ENCODE data around the gene OR4K2.
"Not testable (repeated sequence)": the region's sequence is repeated elsewhere in the genome, so short reads cannot be mapped to it uniquely, and the experiment has no call there.

OR4K2 gene

DNA sequence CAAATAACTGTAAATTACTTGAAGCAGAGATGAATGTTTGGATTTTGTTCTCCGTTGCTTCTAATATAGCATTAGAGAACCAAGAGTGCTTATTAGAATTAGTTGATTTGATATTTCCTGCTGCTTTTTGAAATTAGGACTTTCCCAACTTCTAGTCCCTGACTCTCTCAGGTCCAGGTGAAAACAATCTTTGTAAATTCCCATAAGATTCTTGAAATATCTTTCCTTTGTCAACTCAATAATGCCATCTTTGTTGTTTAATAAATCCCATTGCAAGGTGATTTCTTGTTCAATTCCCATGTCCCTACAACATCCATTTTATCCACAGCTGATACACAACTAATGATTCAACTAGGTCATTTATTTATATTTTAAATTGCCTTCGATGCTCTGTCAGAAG lies at the start of gene OR4K2:
TSS of gene OR4K2 (plus strand) at position 301 of the 400 bp plus-strand sequence. CDS start 1,126 bp downstream, outside the sequence.
- Mint-ChIP-seq H3K27me3 (ENCODE audit: low read depth) (no peaks in the 10 kb centered on the region), H3K27ac (no peak within 1 kb of the TSS), H3K4me1 (ENCODE audit: low read depth) (no peaks in the 10 kb centered on the region), H3K36me3 (ENCODE audit: low read depth) (no peaks in the 10 kb centered on the region), H3K4me3 (no peak within 1 kb of the TSS), H3K9me3 (no peaks in the 10 kb centered on the region)

GRCh38 chr14:19827626-19828244 lies 47.2 kb upstream of the OR4K2 start:
- not testable (repeated sequence) for H3K27ac Mint-ChIP-seq; H3K4me3 Mint-ChIP-seq; H3K27me3 Mint-ChIP-seq (ENCODE audit: low read depth); H3K4me1 Mint-ChIP-seq (ENCODE audit: low read depth); H3K36me3 Mint-ChIP-seq (ENCODE audit: low read depth); H3K9me3 Mint-ChIP-seq

GRCh38 chr14:19828314-19828713 lies 46.6 kb upstream of the OR4K2 start:
- Mint-ChIP-seq H3K36me3 (ENCODE audit: low read depth) (no peaks in the 10 kb centered on the region), H3K4me1 (ENCODE audit: low read depth) (no peaks in the 10 kb centered on the region), H3K27ac (no peak overlapping the region), H3K4me3 (no peak overlapping the region), H3K27me3 (ENCODE audit: low read depth) (no peaks in the 10 kb centered on the region), H3K9me3 (peaks cover 4% of the 10 kb centered on the region)

DNA sequence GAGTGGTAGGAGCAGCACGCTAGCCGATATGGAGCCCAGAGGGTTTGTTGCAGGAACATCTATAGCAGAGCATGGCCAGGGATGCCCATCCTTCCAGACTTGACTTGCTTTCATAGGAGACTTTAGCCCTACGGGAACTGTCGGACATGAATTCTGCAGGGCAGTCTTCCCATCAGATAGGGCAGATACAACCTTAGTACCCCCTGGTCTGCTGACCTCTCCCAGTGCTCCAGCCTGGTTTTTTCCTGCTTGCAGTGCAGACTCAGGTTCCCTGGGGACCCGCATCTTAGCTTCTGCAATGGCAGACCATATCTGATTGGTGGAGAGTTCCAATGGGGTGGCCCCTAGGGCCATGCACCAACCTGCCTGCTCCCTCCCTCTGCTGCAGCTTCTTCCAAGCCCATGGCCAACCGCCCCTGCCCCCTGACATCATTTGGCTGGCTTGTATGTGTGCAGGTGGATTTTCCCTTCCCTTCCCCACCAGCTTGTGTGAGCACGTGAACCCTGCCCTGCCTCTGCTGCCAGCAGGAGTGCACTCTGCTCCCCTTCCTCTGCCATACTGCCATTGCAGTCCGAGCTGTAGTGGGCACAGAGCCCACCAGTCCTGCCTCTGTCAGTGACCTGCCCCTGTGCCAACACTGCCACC lies 40.6 kb upstream of the OR4K2 start:
- H3K27me3 Mint-ChIP-seq (ENCODE audit: low read depth); H3K4me1 Mint-ChIP-seq (ENCODE audit: low read depth); H3K27ac Mint-ChIP-seq; H3K9me3 Mint-ChIP-seq; H3K36me3 Mint-ChIP-seq (ENCODE audit: low read depth); H3K4me3 Mint-ChIP-seq: not testable (repeated sequence)

DNA sequence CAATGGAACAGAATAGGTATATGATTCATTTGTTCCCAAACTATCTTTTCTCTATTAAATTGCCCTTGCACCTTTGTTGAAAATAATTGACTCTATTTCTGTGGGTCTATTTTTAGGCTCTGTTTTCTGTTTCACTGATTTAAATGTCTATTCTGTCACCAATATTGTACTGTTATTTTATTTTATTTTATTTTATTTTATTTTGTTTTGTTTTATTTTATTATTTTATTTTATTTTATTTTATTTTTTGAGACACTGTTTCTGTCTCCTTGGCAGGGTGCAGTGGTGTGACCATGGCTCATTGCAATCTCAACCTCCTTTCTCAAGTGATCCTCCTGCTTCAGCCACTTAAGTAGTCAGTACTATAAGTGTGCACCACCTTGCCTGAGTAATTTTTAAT lies 36.5 kb upstream of the OR4K2 start:
- Mint-ChIP-seq H3K27ac (no peak overlapping the region), H3K4me3 (no peak overlapping the region), H3K4me1 (ENCODE audit: low read depth) (no peaks in the 10 kb centered on the region), H3K9me3 (peaks cover 4% of the 10 kb centered on the region), H3K27me3 (ENCODE audit: low read depth) (no peaks in the 10 kb centered on the region), H3K36me3 (ENCODE audit: low read depth) (no peaks in the 10 kb centered on the region)

- Mint-ChIP-seq H3K4me1 (ENCODE audit: low read depth) (no peaks in the 10 kb centered on the region), H3K9me3 (peaks cover 3% of the 10 kb centered on the region), H3K27ac (no peak overlapping the region), H3K4me3 (no peak overlapping the region), H3K36me3 (ENCODE audit: low read depth) (no peaks in the 10 kb centered on the region), H3K27me3 (ENCODE audit: low read depth) (no peaks in the 10 kb centered on the region)
These were observed 23.6 kb upstream of the OR4K2 start for GRCh38 chr14:19851365-19851764.

DNA sequence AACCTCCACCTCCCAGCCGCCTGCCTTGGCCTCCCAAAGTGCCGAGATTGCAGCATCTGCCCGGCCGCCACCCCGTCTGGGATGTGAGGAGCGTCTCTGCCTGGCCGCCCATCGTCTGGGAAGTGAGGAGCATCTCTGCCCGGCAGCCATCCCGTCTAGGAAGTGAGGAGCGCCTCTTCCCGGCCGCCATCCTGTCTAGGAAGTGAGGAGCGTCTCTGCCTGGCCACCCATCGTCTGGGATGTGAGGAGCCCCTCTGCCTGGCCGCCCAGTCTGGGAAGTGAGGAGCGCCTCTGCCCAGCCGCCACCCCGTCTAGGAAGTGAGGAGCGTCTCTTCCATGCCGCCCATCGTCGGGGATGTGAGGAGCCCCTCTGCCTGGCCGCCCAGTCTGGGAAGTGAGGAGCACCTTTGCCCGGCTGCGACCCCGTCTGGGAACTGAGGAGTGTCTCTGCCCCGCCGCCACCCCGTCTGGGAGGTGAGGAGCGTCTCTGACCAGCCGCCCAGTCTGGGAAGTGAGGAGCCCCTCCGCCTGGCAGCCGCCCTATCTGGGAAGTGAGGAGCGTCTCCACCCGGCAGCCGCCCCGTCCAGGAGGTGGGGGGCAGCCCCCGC lies 8.8 kb upstream of the OR4K2 start:
- H3K27me3 Mint-ChIP-seq (ENCODE audit: low read depth); H3K36me3 Mint-ChIP-seq (ENCODE audit: low read depth); H3K4me1 Mint-ChIP-seq (ENCODE audit: low read depth); H3K27ac Mint-ChIP-seq; H3K9me3 Mint-ChIP-seq; H3K4me3 Mint-ChIP-seq: not testable (repeated sequence)

DNA sequence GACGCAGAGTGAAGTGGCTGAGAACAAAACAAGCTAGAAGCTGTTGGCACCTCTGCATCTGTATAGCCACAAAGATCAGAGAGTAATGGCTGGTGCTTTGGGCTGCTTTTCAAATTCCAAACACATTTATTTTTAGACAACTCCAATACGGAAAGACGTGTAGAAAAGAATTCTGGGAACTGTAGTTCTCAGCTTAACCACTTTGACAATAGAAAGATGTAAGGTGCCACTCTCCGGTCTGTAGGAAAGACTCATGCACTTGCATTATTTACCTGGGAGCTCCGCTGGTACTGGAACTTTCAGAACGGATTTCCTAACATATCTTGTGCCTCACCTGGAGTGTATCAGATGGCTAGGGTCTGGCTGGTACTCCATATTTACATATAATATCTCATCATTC lies 1.8 kb upstream of the OR4K2 start:
- Mint-ChIP-seq H3K27ac (no peak overlapping the region), H3K4me3 (no peak overlapping the region), H3K36me3 (ENCODE audit: low read depth) (no peaks in the 10 kb centered on the region), H3K9me3 (no peaks in the 10 kb centered on the region), H3K27me3 (ENCODE audit: low read depth) (no peaks in the 10 kb centered on the region), H3K4me1 (ENCODE audit: low read depth) (no peaks in the 10 kb centered on the region)

DNA sequence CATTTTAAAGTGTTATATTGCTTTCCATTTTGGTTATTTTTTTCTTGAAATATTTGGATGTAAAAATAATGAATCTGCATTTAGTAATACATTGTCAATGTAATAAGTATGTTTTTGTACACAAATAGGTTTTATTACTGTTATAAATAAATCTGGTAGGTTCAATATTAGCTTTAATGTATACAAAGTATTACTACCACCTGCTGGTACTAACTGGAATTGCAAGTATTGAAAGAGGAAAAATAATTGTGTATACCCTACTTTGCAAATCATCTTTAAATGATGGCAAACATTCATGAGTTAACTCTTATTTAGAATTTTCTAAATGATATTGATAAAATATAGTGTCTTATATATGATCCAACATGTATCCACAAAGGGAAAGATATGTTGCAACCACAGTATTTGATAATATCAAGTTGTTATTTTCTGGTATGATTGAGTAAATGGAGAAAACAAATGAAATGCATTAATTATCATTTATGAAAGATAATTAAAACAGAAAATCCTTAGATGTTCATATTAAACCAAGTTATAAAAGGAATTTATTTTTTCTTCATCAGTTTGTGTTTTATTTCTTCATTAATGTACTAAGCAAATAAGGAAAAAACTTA lies 3.2 kb downstream of the OR4K2 start:
- Mint-ChIP-seq H3K27me3 (ENCODE audit: low read depth) (no peaks in the 10 kb centered on the region), H3K36me3 (ENCODE audit: low read depth) (no peaks in the 10 kb centered on the region), H3K9me3 (no peaks in the 10 kb centered on the region), H3K27ac (no peak overlapping the region), H3K4me1 (ENCODE audit: low read depth) (no peaks in the 10 kb centered on the region), H3K4me3 (no peak overlapping the region)

DNA sequence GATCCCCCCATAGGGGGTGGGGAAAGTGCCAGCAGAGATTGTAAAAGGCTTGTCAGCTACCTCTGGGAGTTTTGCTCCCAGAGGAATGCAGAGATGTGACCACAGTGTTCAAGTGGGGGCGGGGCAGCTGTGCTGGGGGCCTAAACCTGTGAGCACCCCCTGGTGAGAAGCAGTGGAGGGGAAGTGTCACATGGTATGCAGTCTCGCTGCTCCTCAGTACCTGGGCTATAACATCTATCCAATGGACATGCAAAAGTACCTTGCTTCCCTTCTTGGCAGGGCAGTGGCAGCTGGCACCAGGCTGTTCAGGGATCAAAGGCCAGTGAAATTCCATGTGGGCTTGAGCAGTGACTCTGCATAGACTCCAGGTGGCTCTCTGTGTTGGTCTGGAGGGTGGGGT lies 20.3 kb downstream of the OR4K2 start:
- H3K9me3 Mint-ChIP-seq = peaks cover 43% of the 10 kb centered on the region

GRCh38 chr14:19900999-19901398 lies 26.1 kb downstream of the OR4K2 start:
- Mint-ChIP-seq H3K27ac (no peak overlapping the region), H3K4me3 (no peak overlapping the region), H3K9me3 (peaks cover 28% of the 10 kb centered on the region), H3K4me1 (ENCODE audit: low read depth) (no peaks in the 10 kb centered on the region), H3K27me3 (ENCODE audit: low read depth) (no peaks in the 10 kb centered on the region), H3K36me3 (ENCODE audit: low read depth) (no peaks in the 10 kb centered on the region)

More for the DNA sequence above, 20.3 kb downstream of the OR4K2 start:
- Mint-ChIP-seq H3K27me3 (ENCODE audit: low read depth) (no peaks in the 10 kb centered on the region), H3K27ac (no peak overlapping the region), H3K4me1 (ENCODE audit: low read depth) (no peaks in the 10 kb centered on the region), H3K4me3 (no peak overlapping the region), H3K36me3 (ENCODE audit: low read depth) (no peaks in the 10 kb centered on the region)

- Mint-ChIP-seq H3K4me1 (ENCODE audit: low read depth) (no peaks in the 10 kb centered on the region), H3K27me3 (ENCODE audit: low read depth) (no peaks in the 10 kb centered on the region), H3K9me3 (peaks cover 14% of the 10 kb centered on the region), H3K36me3 (ENCODE audit: low read depth) (no peaks in the 10 kb centered on the region), H3K27ac (no peak overlapping the region), H3K4me3 (no peak overlapping the region)
These were observed 27.5 kb downstream of the OR4K2 start for GRCh38 chr14:19902409-19902808.

DNA sequence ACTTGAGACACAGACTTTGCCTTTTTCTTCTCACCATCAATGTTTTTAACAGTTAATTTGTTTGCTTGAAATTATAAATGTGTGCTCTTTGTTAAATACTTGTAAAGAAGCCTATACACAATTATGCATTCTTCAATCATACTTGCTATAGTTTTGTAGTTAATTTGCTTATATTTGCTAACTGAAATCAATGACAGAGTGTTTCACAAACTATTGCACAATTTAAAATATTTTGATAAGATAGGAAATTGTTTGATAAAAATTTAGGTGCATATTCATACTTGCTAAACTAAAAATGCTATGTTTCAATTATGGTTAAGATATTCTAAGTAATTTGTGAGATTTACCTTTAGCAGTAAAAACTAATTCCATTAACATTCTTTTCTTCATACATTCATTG lies 31.7 kb downstream of the OR4K2 start:
- Mint-ChIP-seq H3K27me3 (ENCODE audit: low read depth) (no peaks in the 10 kb centered on the region), H3K9me3 (peaks cover 6% of the 10 kb centered on the region), H3K36me3 (ENCODE audit: low read depth) (no peaks in the 10 kb centered on the region), H3K27ac (no peak overlapping the region), H3K4me3 (no peak overlapping the region), H3K4me1 (ENCODE audit: low read depth) (no peaks in the 10 kb centered on the region)

- Mint-ChIP-seq H3K4me3 (no peak overlapping the region), H3K27me3 (ENCODE audit: low read depth) (no peaks in the 10 kb centered on the region), H3K27ac (no peak overlapping the region), H3K4me1 (ENCODE audit: low read depth) (no peaks in the 10 kb centered on the region), H3K36me3 (ENCODE audit: low read depth) (no peaks in the 10 kb centered on the region), H3K9me3 (no peaks in the 10 kb centered on the region)
These were observed 36.2 kb downstream of the OR4K2 start for GRCh38 chr14:19911114-19911513.

GRCh38 chr14:19917243-19917642 lies 42.3 kb downstream of the OR4K2 start:
- Mint-ChIP-seq H3K27ac (no peak overlapping the region), H3K4me3 (no peak overlapping the region), H3K36me3 (ENCODE audit: low read depth) (no peaks in the 10 kb centered on the region), H3K27me3 (ENCODE audit: low read depth) (no peaks in the 10 kb centered on the region), H3K4me1 (ENCODE audit: low read depth) (no peaks in the 10 kb centered on the region), H3K9me3 (no peaks in the 10 kb centered on the region)

Measured in T-helper 1 cell treated with Interleukin-12 subunit alpha and Interleukin-12 subunit beta and Interleukin-4 antibody, amounts not matched to agents 30 μg/mL and 1 μg/mL, for 36 hours (primary cell).